ENCODE data around the gene STXBP4. TPM values are rescaled to one million over a fixed set of nuclear protein-coding genes. Genes with fewer than 3 reads are reported as not detected.

The STXBP4 gene
- total RNA-seq, 4 donors from 2014 or later, result 7.3 to 35.0 (median 18.0) TPM

DNA sequence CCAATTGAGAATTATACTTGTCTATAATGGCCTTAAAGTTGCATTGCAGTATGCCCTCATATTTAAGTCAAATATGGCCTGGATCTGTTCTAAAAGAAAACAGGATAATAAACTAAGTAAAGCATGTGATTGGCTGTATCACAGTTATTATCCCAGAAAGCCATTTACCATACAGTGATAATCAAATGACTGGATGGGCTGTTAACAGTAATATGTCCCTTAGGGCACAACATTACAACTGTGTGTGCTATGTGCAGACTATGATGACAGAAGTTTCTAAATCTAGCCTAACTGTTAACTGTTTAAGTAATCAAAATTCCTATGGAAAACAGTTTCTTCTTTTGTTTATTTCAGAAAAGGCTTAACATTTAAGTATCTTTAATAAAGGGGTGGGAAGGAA, 145.7 kb downstream of the STXBP4 start:
- TF ChIP-seq, protein P1, sequence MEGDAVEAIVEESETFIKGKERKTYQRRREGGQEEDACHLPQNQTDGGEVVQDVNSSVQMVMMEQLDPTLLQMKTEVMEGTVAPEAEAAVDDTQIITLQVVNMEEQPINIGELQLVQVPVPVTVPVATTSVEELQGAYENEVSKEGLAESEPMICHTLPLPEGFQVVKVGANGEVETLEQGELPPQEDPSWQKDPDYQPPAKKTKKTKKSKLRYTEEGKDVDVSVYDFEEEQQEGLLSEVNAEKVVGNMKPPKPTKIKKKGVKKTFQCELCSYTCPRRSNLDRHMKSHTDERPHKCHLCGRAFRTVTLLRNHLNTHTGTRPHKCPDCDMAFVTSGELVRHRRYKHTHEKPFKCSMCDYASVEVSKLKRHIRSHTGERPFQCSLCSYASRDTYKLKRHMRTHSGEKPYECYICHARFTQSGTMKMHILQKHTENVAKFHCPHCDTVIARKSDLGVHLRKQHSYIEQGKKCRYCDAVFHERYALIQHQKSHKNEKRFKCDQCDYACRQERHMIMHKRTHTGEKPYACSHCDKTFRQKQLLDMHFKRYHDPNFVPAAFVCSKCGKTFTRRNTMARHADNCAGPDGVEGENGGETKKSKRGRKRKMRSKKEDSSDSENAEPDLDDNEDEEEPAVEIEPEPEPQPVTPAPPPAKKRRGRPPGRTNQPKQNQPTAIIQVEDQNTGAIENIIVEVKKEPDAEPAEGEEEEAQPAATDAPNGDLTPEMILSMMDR (IDR thresholded peaks at IDR 0.05; ENCODE audit: low read depth), result no peak

DNA sequence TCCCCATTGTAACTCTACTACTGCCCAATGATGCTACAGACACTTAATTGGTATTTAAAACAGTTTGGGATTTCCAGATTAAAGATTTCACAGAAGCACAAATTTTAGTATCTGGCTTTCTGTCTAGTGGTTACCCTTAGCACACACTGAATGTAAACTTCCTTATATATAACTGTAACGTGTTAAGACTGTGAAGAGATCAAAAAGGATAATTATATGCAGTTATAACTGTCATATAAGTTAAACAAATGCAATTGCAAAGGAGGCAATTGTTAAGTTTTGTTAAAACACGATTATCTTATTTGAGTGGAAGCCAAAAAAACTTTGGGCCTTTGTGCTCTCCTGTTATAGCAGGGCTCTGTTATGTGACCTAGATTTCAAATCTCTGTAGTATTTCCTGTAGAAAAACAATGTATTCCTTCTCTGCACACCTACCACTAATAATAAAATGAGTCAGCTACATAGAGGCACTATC, 147.9 kb downstream of the STXBP4 start:
- TF ChIP-seq, protein P1 (IDR thresholded peaks at IDR 0.05; ENCODE audit: low read depth), result no peak

DNA sequence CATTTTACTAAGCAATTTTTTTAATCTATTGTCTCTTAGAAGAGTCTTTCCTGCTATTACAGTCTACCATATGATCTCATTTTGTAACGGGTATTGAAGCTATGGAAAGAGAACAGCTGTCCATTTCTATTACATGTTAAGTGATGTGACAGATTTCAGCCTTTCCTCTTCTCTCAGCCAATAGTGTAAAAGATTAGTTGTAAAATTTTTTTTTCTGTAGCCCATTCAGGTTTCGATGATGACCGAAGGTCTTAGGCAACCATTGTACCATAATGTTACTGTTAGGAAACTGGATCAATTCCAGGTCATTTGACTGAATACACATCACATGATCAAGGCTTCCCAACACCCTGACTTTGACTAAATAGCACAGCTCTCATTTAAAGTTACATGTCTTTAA, 148.6 kb downstream of the STXBP4 start:
- TF ChIP-seq, protein P1 (IDR thresholded peaks at IDR 0.05; ENCODE audit: low read depth), result no peak

DNA sequence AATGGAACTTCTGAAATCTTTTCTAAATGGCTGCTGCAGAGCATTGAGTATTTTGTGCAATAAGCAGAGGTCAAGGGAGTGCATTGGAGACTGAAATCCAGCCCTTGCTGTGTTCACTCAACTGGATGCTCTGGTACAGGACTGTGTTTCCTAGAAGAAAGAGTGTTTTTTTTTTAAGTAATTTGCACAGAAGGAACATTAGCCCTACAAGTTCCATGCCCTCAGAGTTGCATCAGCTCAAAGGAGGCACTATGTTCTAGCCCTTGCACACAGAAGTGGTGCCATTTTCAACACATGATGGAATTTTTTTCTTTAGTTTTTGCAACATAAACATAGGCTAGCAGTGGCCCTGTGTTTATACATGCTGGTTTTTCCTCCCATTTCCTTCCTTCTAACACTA, 152.1 kb downstream of the STXBP4 start:
- TF ChIP-seq, protein P1 (IDR thresholded peaks at IDR 0.05; ENCODE audit: low read depth), result no peak

DNA sequence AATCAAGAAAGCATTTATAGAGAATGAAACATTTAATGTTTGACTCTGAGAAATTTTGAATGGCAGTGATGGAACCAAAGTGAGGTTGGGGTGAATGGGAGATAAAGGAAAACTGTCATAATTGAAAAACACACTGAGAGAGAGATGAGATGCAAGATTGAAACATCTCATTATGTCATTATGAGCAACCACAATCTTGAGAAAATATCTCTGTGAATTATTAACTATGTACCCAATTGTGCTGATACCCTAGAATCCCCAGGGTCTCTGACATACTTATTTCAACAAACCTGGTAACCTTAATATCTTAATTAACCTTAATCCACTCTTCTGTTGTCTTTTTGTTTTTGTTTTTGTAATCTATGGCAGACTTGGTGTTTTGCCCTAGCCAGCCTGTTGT, 152.7 kb downstream of the STXBP4 start:
- TF ChIP-seq, protein P1 (IDR thresholded peaks at IDR 0.05; ENCODE audit: low read depth), result no peak

DNA sequence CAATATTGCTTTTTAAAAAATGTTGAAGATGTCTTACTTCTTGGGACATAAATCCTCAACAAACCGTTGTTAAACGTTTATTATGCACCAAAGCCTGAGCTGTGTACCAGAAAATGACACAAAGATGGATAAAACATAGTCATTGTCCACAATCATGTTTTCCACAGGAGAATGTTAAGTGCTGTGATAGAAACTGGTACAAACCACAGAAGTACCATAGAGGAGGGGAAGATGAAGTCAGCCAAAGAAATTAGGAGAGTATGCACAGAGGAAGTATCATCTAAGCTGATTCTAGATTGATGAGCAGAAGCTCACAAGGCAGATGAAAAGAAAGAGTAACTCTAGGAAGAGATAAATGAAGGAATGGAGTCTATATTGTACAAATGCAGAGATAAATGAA, 153.5 kb downstream of the STXBP4 start:
- TF ChIP-seq, protein P1 (IDR thresholded peaks at IDR 0.05; ENCODE audit: low read depth), result no peak

DNA sequence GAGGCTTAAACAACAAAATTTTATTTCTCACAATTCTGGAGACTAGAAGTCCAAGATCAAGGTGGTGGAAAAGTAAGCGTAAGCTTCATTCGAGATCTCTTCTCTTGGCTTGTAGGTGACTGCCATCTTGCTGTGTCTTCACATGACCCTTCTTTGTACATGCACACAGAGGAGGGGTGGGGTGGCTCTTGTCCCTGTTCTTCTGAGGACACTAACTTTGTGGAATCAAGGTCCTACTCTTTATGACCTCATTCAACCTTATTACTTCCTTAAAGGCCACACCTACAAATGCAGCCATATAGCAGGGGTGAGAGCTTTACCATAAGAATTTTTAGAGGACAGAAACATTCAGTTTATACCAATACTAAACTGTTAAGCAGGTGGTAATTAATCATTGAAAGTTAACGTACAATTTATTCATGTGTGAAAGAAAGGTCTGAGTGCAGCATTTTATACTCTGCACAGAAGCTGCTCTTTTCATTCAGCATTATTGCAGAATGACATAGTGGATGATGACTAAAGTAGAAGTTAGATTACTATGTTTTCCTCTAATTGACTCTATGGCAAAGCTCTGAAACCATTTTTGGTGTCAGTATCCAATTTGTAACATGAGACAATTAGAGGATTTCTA, 156.3 kb downstream of the STXBP4 start:
- TF ChIP-seq, protein P1 (IDR thresholded peaks at IDR 0.05; ENCODE audit: low read depth), result no peak

All from subcutaneous adipose tissue (tissue), 4 donors.